ENCODE results near the gene GRAP2. TPM values are rescaled to one million over a fixed set of nuclear protein-coding genes. Genes with fewer than 3 reads are reported as not detected.

Gene GRAP2
- polyA plus RNA-seq, 1 donor (not counting 4 experiments of a cell fraction or from before 2014, with no cell fraction given) = not detected

GRCh38 chr22:39896313-39896996, 4.4 kb upstream of the GRAP2 start:
- no peak for FAIRE-seq
- peaks cover 3% of the 10 kb centered on the region for H3K27me3 ChIP-seq (ENCODE audit: control insufficient read depth, extremely low read depth, insufficient read depth, low read length)
- no peak overlapping the region for H3K27ac ChIP-seq (ENCODE audit: control insufficient read depth, insufficient read depth, low read length)
- dilution Hi-C loops (cut with MboI; ENCODE audit: extremely low pct_ligation_motif_present, low sequenced_read_pairs) = no loop called here
- no peaks in the 10 kb centered on the region for H3K36me3 ChIP-seq (ENCODE audit: control insufficient read depth in 2 of 2, extremely low read depth in 1 of 2, insufficient read depth in 2 of 2, low read length in 2 of 2)
- no peaks in the 10 kb centered on the region for H3K4me1 ChIP-seq (ENCODE audit: control insufficient read depth, extremely low read depth, insufficient read depth, low read length)
- TF ChIP-seq EZH2 (IDR thresholded peaks at IDR 0.05; ENCODE audit: low read length) (no peak), CTCF (optimal IDR thresholded peaks at IDR 0.05 in 1 of 3, IDR thresholded peaks at IDR 0.05 in 1 of 3, conservative IDR thresholded peaks at IDR 0.05 in 1 of 3; ENCODE audit: extremely low read depth in 1 of 3, insufficient read depth in 2 of 3, low read length in 3 of 3) (no peak)
- no peaks in the 10 kb centered on the region for H4K20me1 ChIP-seq (ENCODE audit: control insufficient read depth, extremely low read depth, insufficient read depth, low read length)
- no peak for DNase-seq (ENCODE audit: low read depth, low spot score)
- no peaks in the 10 kb centered on the region for H3K79me2 ChIP-seq (ENCODE audit: control insufficient read depth, insufficient read depth, low read length)
- no peak overlapping the region for H3K4me3 ChIP-seq (ENCODE audit: control insufficient read depth in 2 of 3, extremely low read depth in 1 of 3, insufficient read depth in 2 of 3, low read depth in 1 of 3, low read length in 3 of 3)
- no peak overlapping the region for H3K4me2 ChIP-seq (ENCODE audit: control insufficient read depth, extremely low read depth, insufficient read depth, low read depth, low read length)
- no peak overlapping the region for H3K9ac ChIP-seq (ENCODE audit: control insufficient read depth, extremely low read depth, insufficient read depth, low read length)
- H2AFZ ChIP-seq (ENCODE audit: control insufficient read depth, low read length) = no peak overlapping the region
- H3K9me1 ChIP-seq (ENCODE audit: control insufficient read depth, extremely low read depth, insufficient read depth, low read length) = no peaks in the 10 kb centered on the region
- H3K9me3 ChIP-seq (ENCODE audit: control insufficient read depth, low read depth, low read length) = no peaks in the 10 kb centered on the region

- Histone ChIP-seq H3K79me2 (ENCODE audit: control insufficient read depth, insufficient read depth, low read length) (no peaks in the 10 kb centered on the region), H3K36me3 (ENCODE audit: control insufficient read depth in 2 of 2, extremely low read depth in 1 of 2, insufficient read depth in 2 of 2, low read length in 2 of 2) (no peaks in the 10 kb centered on the region), H3K4me2 (ENCODE audit: control insufficient read depth, extremely low read depth, insufficient read depth, low read depth, low read length) (no peak overlapping the region), H3K9me3 (ENCODE audit: control insufficient read depth, low read depth, low read length) (no peaks in the 10 kb centered on the region), H4K20me1 (ENCODE audit: control insufficient read depth, extremely low read depth, insufficient read depth, low read length) (no peaks in the 10 kb centered on the region), H3K4me1 (ENCODE audit: control insufficient read depth, extremely low read depth, insufficient read depth, low read length) (no peaks in the 10 kb centered on the region), H3K9ac (ENCODE audit: control insufficient read depth, extremely low read depth, insufficient read depth, low read length) (no peak overlapping the region), H3K27ac (ENCODE audit: control insufficient read depth, insufficient read depth, low read length) (no peak overlapping the region), H2AFZ (ENCODE audit: control insufficient read depth, low read length) (no peak overlapping the region), H3K9me1 (ENCODE audit: control insufficient read depth, extremely low read depth, insufficient read depth, low read length) (no peaks in the 10 kb centered on the region), H3K4me3 (ENCODE audit: control insufficient read depth in 2 of 3, extremely low read depth in 1 of 3, insufficient read depth in 2 of 3, low read depth in 1 of 3, low read length in 3 of 3) (no peak overlapping the region), H3K27me3 (ENCODE audit: control insufficient read depth, extremely low read depth, insufficient read depth, low read length) (peaks cover 3% of the 10 kb centered on the region)
- TF ChIP-seq EZH2 (IDR thresholded peaks at IDR 0.05; ENCODE audit: low read length) (no peak), CTCF (optimal IDR thresholded peaks at IDR 0.05 in 1 of 3, IDR thresholded peaks at IDR 0.05 in 1 of 3, conservative IDR thresholded peaks at IDR 0.05 in 1 of 3; ENCODE audit: extremely low read depth in 1 of 3, insufficient read depth in 2 of 3, low read length in 3 of 3) (no peak)
- DNase-seq (ENCODE audit: low read depth, low spot score) (no peak), FAIRE-seq (no peak)
- dilution Hi-C loops (cut with MboI; ENCODE audit: extremely low pct_ligation_motif_present, low sequenced_read_pairs) = no loop called here
Measured at GRCh38 chr22:39897841-39898240, 3.0 kb upstream of the GRAP2 start.

Data from keratinocyte (primary cell).